ENCODE results near the gene NTRK3. TPM values are rescaled to one million over a fixed set of nuclear protein-coding genes. Genes with fewer than 3 reads are reported as not detected.

Gene NTRK3
- total and polyA plus RNA-seq, 2 donors (not counting 3 experiments of a cell fraction or from before 2014, with no cell fraction given): not detected

GRCh38 chr15:87826119-87826747, 430.3 kb downstream of the NTRK3 start:
- dilution Hi-C loops (cut with MboI; ENCODE audit: extremely low pct_ligation_motif_present, low sequenced_read_pairs): no loop called here
- POLR2A ChIA-PET: no interaction called here

More at GRCh38 chr15:87826119-87826747, 430.3 kb downstream of the NTRK3 start:
- Histone ChIP-seq H3K9ac (replicated peaks; ENCODE audit: extremely low read depth, insufficient read depth, low read length) (no peak overlapping the region), H3K9me3 (replicated peaks; ENCODE audit: control insufficient read depth, insufficient read depth, low read length) (no peaks in the 10 kb centered on the region), H3K27ac (ENCODE audit: insufficient read depth, low read depth, low read length) (no peak overlapping the region), H3K4me2 (ENCODE audit: insufficient read depth, low read length) (no peak overlapping the region), H3K4me3 (replicated peaks in 1 of 3; ENCODE audit: insufficient read depth in 1 of 3, low read depth in 1 of 3, low read length in 3 of 3) (no peak overlapping the region), H2AFZ (ENCODE audit: low read depth, low read length) (no peak overlapping the region), H3K36me3 (ENCODE audit: control insufficient read depth in 2 of 2, extremely low read depth in 1 of 2, insufficient read depth in 2 of 2, low read length in 2 of 2) (no peaks in the 10 kb centered on the region), H3K27me3 (ENCODE audit: control insufficient read depth in 2 of 2, insufficient read depth in 2 of 2, low read length in 2 of 2) (no peaks in the 10 kb centered on the region), H3K9me1 (replicated peaks; ENCODE audit: control insufficient read depth, extremely low read depth, insufficient read depth, low read length) (no peaks in the 10 kb centered on the region), H4K20me1 (replicated peaks; ENCODE audit: control insufficient read depth, extremely low read depth, insufficient read depth, low read length) (no peaks in the 10 kb centered on the region), H3K4me1 (ENCODE audit: control insufficient read depth, extremely low read depth, insufficient read depth, low read length) (no peaks in the 10 kb centered on the region), H3K79me2 (ENCODE audit: control insufficient read depth, insufficient read depth, low read length) (no peaks in the 10 kb centered on the region)
- BruUV-seq (replicated peaks): no TSS peak
- TF ChIP-seq POLR2A (IDR thresholded peaks at IDR 0.05; ENCODE audit: low read depth, low read length) (no peak), POLR2AphosphoS5 (IDR thresholded peaks at IDR 0.05; ENCODE audit: insufficient read depth, low read depth, low read length) (no peak), MYC (IDR thresholded peaks at IDR 0.05; ENCODE audit: low read depth, low read length) (no peak), EZH2 (IDR thresholded peaks at IDR 0.05; ENCODE audit: borderline replicate concordance, low read depth, low read length, severe bottlenecking) (no peak), GATA2 (IDR thresholded peaks at IDR 0.05; ENCODE audit: insufficient read depth, insufficient read length, low read depth, low read length) (no peak), JUN (IDR thresholded peaks at IDR 0.05; ENCODE audit: borderline replicate concordance, insufficient read depth, insufficient read length, low read depth) (no peak), FOS (IDR thresholded peaks at IDR 0.05; ENCODE audit: borderline replicate concordance, insufficient read depth, low read length) (no peak)
- TF ChIP-seq, protein P1, sequence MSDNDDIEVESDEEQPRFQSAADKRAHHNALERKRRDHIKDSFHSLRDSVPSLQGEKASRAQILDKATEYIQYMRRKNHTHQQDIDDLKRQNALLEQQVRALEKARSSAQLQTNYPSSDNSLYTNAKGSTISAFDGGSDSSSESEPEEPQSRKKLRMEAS (IDR thresholded peaks at IDR 0.05; ENCODE audit: insufficient read depth, insufficient read length): no peak
- TF ChIP-seq, protein P2, sequence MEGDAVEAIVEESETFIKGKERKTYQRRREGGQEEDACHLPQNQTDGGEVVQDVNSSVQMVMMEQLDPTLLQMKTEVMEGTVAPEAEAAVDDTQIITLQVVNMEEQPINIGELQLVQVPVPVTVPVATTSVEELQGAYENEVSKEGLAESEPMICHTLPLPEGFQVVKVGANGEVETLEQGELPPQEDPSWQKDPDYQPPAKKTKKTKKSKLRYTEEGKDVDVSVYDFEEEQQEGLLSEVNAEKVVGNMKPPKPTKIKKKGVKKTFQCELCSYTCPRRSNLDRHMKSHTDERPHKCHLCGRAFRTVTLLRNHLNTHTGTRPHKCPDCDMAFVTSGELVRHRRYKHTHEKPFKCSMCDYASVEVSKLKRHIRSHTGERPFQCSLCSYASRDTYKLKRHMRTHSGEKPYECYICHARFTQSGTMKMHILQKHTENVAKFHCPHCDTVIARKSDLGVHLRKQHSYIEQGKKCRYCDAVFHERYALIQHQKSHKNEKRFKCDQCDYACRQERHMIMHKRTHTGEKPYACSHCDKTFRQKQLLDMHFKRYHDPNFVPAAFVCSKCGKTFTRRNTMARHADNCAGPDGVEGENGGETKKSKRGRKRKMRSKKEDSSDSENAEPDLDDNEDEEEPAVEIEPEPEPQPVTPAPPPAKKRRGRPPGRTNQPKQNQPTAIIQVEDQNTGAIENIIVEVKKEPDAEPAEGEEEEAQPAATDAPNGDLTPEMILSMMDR (IDR thresholded peaks at IDR 0.05; ENCODE audit: extremely low read depth in 1 of 2, insufficient read depth in 1 of 2, low read depth in 1 of 2, low read length in 2 of 2): no peak
- CTCF ChIA-PET: no interaction called here
- intact Hi-C loops (cut with micrococcal nuclease): no loop called here
- FAIRE-seq (no peak), DNase-seq (ENCODE audit: low read depth, low spot score) (no peak)

Measured in endothelial cell of umbilical vein (primary cell).